Measurements from ENCODE around the gene MTMR8. TPM values are rescaled to one million over a fixed set of nuclear protein-coding genes. Genes with fewer than 3 reads are reported as not detected.

The MTMR8 gene
- polyA plus RNA-seq, 2 of the 4 experiments (the other 2 are of a cell fraction), result 1.4 to 1.6 TPM

DNA sequence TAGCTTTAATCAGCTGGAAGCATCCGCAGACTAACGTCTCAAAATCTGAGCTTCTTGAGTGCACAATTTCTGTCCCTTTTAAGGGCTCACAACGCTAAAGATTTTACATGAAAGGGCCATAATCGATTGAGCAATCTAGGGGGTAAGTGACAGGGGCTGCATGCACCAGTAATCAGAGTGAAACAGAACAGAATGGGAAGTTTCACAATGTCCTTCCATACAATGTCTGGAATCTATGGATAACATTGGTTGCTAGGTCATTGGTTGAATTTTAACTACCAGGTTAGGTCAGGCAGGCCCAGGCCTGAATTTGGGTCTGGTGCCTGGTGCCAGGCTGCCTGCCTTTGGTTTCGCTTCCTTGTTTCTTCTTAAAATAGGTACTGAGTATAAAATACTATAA, 42.0 kb upstream of the MTMR8 start:
- ATAC-seq, result no peak
- WGBS (ENCODE audit: missing lambda C conversion rate), result 9% methylated on average over 5 of the region's 5 CpGs
- ChIA-PET POLR2A (no interaction called here), CTCF (no interaction called here)
- Histone ChIP-seq H3K9me3 (no peaks in the 10 kb centered on the region), H3K4me1 (no peaks in the 10 kb centered on the region), H3K27ac (no peak overlapping the region), H3K4me3 (no peak overlapping the region), H3K4me2 (no peak overlapping the region)
- DNase-seq (ENCODE audit: low read depth in 1 of 2, low spot score in 1 of 2), result no peak
- TF ChIP-seq, protein P1, sequence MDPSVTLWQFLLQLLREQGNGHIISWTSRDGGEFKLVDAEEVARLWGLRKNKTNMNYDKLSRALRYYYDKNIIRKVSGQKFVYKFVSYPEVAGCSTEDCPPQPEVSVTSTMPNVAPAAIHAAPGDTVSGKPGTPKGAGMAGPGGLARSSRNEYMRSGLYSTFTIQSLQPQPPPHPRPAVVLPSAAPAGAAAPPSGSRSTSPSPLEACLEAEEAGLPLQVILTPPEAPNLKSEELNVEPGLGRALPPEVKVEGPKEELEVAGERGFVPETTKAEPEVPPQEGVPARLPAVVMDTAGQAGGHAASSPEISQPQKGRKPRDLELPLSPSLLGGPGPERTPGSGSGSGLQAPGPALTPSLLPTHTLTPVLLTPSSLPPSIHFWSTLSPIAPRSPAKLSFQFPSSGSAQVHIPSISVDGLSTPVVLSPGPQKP (IDR thresholded peaks at IDR 0.05; ENCODE audit: low read depth, low read length), result no peak
- no peak for TF ChIP-seq ZC3H11A (IDR thresholded peaks at IDR 0.05)
- TF ChIP-seq ZFP36 (IDR thresholded peaks at IDR 0.05; ENCODE audit: borderline replicate concordance, partially characterized antibody), result no peak
- no peak for TF ChIP-seq CHD2 (IDR thresholded peaks at IDR 0.05; ENCODE audit: low read length, partially characterized antibody)
- TF ChIP-seq CBX2 (IDR thresholded peaks at IDR 0.05; ENCODE audit: borderline replicate concordance, low read depth), result no peak
- no peak for TF ChIP-seq NFE2L2 (conservative IDR thresholded peaks at IDR 0.05; ENCODE audit: low read length)
- no peak for TF ChIP-seq CHD4 (IDR thresholded peaks at IDR 0.05; ENCODE audit: borderline replicate concordance)
- no peak for TF ChIP-seq EHF (CRISPR knock-in tag; IDR thresholded peaks at IDR 0.05)
- no peak for TF ChIP-seq CEBPB (IDR thresholded peaks at IDR 0.05)
- no peak for TF ChIP-seq RFX5 (IDR thresholded peaks at IDR 0.05)
- TF ChIP-seq, protein P2, sequence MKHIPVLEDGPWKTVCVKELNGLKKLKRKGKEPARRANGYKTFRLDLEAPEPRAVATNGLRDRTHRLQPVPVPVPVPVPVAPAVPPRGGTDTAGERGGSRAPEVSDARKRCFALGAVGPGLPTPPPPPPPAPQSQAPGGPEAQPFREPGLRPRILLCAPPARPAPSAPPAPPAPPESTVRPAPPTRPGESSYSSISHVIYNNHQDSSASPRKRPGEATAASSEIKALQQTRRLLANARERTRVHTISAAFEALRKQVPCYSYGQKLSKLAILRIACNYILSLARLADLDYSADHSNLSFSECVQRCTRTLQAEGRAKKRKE (CRISPR knock-in tag; IDR thresholded peaks at IDR 0.05; ENCODE audit: low read depth), result no peak
- no peak for TF ChIP-seq POLR2AphosphoS2 (conservative IDR thresholded peaks at IDR 0.05; ENCODE audit: low read length)
- no peak for TF ChIP-seq ESRRA (IDR thresholded peaks at IDR 0.05; ENCODE audit: borderline replicate concordance, low read length)
- TF ChIP-seq HOXA7 (CRISPR knock-in tag; IDR thresholded peaks at IDR 0.05), result no peak
- TF ChIP-seq, protein P3, sequence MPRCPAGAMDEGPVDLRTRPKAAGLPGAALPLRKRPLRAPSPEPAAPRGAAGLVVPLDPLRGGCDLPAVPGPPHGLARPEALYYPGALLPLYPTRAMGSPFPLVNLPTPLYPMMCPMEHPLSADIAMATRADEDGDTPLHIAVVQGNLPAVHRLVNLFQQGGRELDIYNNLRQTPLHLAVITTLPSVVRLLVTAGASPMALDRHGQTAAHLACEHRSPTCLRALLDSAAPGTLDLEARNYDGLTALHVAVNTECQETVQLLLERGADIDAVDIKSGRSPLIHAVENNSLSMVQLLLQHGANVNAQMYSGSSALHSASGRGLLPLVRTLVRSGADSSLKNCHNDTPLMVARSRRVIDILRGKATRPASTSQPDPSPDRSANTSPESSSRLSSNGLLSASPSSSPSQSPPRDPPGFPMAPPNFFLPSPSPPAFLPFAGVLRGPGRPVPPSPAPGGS (IDR thresholded peaks at IDR 0.05), result no peak
- no peak for TF ChIP-seq RAD21 (conservative IDR thresholded peaks at IDR 0.05 in 1 of 2, IDR thresholded peaks at IDR 0.05 in 1 of 2)
- TF ChIP-seq, protein P4, sequence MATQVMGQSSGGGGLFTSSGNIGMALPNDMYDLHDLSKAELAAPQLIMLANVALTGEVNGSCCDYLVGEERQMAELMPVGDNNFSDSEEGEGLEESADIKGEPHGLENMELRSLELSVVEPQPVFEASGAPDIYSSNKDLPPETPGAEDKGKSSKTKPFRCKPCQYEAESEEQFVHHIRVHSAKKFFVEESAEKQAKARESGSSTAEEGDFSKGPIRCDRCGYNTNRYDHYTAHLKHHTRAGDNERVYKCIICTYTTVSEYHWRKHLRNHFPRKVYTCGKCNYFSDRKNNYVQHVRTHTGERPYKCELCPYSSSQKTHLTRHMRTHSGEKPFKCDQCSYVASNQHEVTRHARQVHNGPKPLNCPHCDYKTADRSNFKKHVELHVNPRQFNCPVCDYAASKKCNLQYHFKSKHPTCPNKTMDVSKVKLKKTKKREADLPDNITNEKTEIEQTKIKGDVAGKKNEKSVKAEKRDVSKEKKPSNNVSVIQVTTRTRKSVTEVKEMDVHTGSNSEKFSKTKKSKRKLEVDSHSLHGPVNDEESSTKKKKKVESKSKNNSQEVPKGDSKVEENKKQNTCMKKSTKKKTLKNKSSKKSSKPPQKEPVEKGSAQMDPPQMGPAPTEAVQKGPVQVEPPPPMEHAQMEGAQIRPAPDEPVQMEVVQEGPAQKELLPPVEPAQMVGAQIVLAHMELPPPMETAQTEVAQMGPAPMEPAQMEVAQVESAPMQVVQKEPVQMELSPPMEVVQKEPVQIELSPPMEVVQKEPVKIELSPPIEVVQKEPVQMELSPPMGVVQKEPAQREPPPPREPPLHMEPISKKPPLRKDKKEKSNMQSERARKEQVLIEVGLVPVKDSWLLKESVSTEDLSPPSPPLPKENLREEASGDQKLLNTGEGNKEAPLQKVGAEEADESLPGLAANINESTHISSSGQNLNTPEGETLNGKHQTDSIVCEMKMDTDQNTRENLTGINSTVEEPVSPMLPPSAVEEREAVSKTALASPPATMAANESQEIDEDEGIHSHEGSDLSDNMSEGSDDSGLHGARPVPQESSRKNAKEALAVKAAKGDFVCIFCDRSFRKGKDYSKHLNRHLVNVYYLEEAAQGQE (IDR thresholded peaks at IDR 0.05), result no peak
- no peak for FAIRE-seq

DNA sequence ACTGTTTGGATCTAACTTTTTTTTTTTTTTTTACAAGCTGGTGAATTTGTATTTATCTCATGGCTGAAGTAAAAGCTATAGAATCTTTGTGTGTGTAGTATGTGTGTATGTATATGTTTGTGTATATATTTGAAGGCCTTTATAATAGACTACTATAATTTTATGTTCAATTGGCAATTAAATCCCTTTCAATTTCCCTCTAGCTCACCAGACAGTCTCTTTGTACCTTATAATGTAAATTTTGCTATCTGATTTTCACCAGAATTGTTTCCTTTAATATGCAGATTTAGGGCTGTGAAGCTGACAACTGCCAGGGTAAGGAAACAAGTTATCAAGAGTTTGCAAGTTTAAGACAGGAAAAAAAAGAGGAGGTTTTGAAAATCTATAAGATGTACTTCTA, 33.1 kb upstream of the MTMR8 start:
- ChIA-PET POLR2A (no interaction called here), CTCF (interaction anchor here (0.7 kb wide), 1 partner anchor 80 kb away, joined by 3 read pairs; no protein-coding TSS in a partner anchor)
- no peak overlapping the region for H3K27ac ChIP-seq
- no peak for TF ChIP-seq HOXB13 (CRISPR knock-in tag; IDR thresholded peaks at IDR 0.05; ENCODE audit: low read depth)
- TF ChIP-seq CHD4 (IDR thresholded peaks at IDR 0.05; ENCODE audit: borderline replicate concordance), result no peak
- TF ChIP-seq HEYL (CRISPR knock-in tag; IDR thresholded peaks at IDR 0.05), result no peak
- no peaks in the 10 kb centered on the region for H3K4me1 ChIP-seq
- H3K4me2 ChIP-seq, result no peak overlapping the region
- no peak for ATAC-seq
- DNase-seq (ENCODE audit: low read depth in 1 of 2, low spot score in 1 of 2), result no peak
- no peaks in the 10 kb centered on the region for H3K9me3 ChIP-seq
- H3K4me3 ChIP-seq, result no peak overlapping the region
- no peak for FAIRE-seq

Data from A549 (cell line).